Midbrain (tissue), 1 donor: ENCODE data around the gene CALHM6.

Source experiments
- DNase-seq: peaks from one replicate; lab custom pipeline; 2025; lab: John Stamatoyannopoulos, UW

Gene CALHM6

GRCh38 chr6:116461331-116461931 is at the start of gene CALHM6:
TSS of gene CALHM6 (plus strand) at chr6:116461375. CDS start at chr6:116461930, 555 bp downstream.
- DNase-seq, result no peak

DNA sequence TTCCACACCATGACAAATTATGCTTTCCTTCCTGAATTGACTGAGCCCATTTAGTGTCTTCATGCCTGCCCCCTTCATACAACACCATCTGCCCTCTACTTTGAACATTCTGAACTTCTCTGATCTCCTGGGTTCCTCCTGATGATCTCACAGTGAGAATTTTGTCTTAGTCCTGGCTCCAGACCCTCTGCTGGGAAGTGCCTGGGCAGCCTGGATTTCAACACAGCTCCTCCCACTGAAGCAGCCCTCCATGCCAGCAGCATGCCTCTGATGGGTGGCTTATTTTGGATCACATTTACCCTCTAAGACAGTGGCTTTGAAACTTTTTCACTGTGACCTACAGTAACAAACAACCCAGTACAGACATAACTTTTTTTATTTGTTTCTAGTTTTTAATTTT is 48.9 kb upstream of the CALHM6 start:
- DNase-seq, result no peak

DNA sequence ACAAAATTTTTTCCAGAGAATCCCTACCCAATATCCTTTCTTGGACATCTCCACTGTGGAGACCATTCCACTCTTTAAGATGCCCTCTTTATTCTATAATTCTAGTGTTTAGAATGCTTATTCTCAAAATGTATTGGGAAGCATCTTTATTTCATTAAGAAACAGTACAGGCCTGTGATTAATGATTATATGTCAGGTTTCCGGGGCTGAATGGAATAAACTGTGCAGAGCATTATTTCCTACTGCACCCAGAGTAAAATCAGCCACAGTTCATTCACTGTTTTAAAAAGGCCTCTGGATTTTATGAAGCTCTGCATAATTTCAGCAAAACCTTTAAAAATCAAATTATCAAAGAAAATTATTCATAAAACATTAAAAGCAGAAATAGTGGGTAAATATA is 47.8 kb upstream of the CALHM6 start:
- no peak for DNase-seq

- no peak for DNase-seq
Observed at GRCh38 chr6:116417661-116418060, 43.5 kb upstream of the CALHM6 start.

DNA sequence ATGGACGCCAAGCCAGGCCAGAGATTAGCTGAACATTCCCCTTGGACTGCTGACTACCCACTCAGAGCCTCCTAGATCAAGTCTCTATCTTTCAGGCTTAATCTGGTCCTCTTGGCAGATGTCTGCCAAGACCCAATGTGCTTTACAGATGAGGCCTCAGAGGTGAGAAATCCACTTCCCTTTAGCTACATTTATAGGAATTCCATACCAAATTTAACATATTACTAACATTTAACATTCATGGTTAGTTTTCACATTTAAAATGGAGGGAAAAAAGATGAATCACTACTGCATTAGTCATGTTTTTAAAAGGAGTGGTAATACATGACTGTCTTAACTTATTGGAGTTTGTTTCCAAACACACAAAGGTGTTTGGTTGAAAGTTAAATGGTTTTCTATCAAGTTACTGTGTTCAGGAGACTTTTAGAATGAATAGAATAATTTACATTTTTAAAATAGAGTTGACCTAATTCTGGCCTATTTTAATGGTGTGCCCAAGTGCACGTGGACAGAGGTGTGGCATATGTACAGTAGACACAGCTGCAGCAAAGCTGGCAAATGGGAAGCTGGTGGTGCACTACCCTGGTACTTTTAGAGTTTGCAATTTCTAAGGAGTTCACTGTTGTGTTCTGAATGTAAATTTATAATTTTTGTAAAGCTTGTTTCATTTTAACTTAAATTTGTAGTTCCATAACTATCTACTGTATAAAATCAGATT is 41.9 kb upstream of the CALHM6 start:
- DNase-seq, result no peak

DNA sequence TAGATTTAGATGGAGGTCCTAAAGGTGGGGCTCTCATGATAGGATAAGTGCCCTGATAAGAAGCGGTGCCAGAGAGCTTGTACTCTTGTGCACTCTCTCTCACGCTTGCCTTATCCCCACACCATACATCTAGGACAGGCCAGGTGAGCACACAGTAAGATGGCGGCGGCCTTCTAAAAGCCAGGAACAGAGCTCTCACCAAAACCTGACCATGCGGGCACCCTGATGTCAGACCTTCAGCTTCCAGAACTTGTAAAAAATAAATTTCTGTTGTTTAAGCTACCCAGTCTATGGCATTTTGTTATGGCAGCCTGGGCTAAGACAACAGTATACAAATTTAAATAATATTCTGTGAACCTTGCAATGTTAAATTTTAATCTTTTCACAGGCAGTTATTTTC is 40.8 kb upstream of the CALHM6 start:
- DNase-seq, result no peak

- DNase-seq, result no peak
Observed at GRCh38 chr6:116422238-116422637, 38.9 kb upstream of the CALHM6 start.

- DNase-seq, result no peak
Observed at GRCh38 chr6:116424001-116424400, 37.2 kb upstream of the CALHM6 start.

GRCh38 chr6:116426551-116426950 is 34.6 kb upstream of the CALHM6 start:
- no peak for DNase-seq

DNA sequence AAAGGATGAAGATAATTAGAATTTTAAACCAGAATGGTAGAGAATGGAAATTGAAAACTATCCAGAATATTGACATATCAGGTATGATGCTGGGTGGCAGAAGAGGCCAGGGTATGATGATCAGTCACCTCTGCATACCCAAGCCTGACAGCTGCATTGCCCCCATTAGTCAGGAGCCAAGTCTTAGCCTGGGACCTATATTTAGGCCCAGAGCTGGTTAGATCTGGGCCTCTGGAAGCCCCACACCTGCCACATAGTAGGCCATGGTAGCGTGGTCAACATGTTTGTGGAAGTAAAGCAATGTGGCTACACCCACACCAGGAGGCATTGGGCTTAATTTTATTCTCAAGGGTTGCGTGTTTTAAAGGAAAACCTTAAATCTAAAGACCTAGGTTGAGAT is 32.1 kb upstream of the CALHM6 start:
- no peak for DNase-seq

DNA sequence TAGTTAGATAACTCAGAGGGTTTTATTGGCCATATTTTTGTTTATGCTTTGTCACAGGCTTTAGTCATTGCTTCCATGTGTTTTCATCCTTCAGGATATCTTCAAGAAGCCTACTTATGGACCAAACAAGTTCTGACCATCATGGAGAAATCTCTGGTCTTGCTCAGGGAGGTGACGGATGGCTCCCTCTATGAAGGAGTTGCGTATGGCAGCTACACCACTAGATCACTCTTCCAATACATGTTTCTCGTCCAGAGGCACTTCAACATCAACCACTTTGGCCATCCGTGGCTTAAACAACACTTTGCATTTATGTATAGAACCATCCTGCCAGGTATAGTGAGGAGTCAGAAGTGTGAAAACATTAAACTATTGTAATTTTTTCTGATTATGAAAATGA is 30.3 kb upstream of the CALHM6 start:
- DNase-seq, result no peak

GRCh38 chr6:116431964-116432595 is 29.1 kb upstream of the CALHM6 start:
- no peak for DNase-seq

GRCh38 chr6:116433206-116433712 is 27.9 kb upstream of the CALHM6 start:
- no peak for DNase-seq

GRCh38 chr6:116434056-116434725 is 27.0 kb upstream of the CALHM6 start:
- DNase-seq, result no peak

DNA sequence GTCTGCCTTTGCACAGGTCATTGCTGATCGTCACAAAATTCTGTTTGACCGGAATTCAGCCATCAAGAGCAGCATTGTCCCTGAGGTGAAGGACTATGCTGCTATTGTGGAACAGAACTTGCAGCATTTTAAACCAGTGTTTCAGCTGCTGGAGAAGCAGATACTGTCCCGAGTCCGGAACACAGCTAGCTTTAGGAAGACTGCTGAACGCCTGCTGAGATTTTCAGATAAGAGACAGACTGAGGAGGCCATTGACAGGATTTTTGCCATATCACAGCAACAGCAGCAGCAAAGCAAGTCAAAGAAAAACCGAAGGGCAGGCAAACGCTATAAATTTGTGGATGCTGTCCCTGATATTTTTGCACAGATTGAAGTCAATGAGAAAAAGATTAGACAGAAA is 24.6 kb upstream of the CALHM6 start:
- no peak for DNase-seq

DNA sequence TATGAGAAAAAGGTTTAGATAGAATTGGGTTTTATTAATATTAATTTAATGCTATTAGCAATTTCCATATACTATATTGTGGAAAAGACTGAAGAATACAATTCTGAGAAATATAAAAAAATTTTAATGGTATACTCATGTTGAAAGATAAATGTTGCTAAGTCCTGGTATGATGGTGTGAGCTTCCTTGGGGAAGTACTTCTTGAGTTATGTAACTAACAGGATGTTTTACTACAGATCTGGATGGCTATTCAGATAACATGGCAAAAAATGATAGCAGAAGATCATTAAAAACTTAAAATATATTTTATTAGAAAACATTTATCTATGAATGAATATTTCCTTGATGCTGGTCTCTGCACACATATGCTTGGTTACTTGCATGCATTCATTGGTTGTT is 23.5 kb upstream of the CALHM6 start:
- no peak for DNase-seq

GRCh38 chr6:116438590-116439448 is 22.4 kb upstream of the CALHM6 start:
- DNase-seq, result no peak

DNA sequence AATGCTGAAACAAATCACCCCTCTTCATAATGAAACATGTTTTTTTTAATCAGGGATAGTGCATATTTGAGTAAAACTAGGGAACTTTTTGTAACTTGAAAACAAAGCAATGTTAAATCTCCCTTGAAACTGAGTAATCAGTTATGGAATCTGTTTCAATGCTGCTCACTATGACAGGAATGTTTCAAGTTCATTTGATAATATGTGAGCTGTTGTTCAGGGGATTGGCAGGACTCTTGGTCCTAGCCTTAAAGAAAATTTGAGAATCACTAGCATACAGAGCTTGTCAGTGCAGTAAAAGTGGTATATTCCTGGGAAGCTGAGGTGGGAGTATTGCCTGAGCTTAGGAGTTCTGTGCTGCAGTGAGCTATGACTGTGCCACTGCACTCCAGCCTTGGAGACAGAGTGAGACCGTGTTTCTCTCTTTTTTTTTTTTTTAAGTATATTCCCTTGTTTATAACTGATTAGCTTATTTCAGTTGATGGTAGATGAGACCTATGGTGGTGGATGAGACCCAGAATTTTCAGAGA is 21.6 kb upstream of the CALHM6 start:
- no peak for DNase-seq

GRCh38 chr6:116443105-116443504 is 18.1 kb upstream of the CALHM6 start:
- DNase-seq, result no peak

- DNase-seq, result no peak
Observed at GRCh38 chr6:116444092-116444491, 17.1 kb upstream of the CALHM6 start.

DNA sequence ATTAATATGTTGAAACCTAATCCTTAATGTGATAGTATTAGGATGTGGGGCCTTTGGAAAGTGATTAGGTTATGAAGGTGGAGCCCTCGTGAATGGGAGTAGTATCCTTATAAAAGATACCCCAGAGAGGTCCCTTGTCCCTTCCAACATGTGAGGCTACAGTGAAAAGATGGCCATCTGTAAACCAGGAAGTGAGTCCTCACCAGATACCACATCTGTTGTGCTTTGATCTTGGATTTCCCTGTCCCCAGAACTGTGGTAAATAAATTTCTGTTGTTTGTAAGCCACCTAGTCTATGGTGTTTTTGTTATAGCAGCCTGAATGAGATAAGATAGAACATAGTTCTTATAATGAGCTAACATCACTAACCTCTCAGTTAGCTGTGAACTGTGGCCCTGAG is 16.6 kb upstream of the CALHM6 start:
- no peak for DNase-seq
